ENCODE results near the gene TTC8.

- TF ChIP-seq POLR2A (IDR thresholded peaks at IDR 0.05) (no peak), CTCF (IDR thresholded peaks at IDR 0.05) (no peak)
Observed at GRCh38 chr14:88818018-88818417, 6.4 kb upstream of the TTC8 start.

Measured in Peyer's patch (tissue), 4 donors.